SH-SY5Y (cell line): ENCODE measurements around the gene LSM4.

ENCODE experiments used
- GATA2 ChIP-seq: IDR thresholded peaks from 2 replicates; pipeline ENCODE4 v1.6.1; 2011; ENCODE audit warnings: mild to moderate bottlenecking, low read depth, low read length
- GATA3 ChIP-seq: IDR thresholded peaks from 2 replicates; pipeline ENCODE4 v1.6.1; 2011; ENCODE audit warnings: low read depth, mild to moderate bottlenecking, low read length, moderate library complexity

LSM4 gene

DNA sequence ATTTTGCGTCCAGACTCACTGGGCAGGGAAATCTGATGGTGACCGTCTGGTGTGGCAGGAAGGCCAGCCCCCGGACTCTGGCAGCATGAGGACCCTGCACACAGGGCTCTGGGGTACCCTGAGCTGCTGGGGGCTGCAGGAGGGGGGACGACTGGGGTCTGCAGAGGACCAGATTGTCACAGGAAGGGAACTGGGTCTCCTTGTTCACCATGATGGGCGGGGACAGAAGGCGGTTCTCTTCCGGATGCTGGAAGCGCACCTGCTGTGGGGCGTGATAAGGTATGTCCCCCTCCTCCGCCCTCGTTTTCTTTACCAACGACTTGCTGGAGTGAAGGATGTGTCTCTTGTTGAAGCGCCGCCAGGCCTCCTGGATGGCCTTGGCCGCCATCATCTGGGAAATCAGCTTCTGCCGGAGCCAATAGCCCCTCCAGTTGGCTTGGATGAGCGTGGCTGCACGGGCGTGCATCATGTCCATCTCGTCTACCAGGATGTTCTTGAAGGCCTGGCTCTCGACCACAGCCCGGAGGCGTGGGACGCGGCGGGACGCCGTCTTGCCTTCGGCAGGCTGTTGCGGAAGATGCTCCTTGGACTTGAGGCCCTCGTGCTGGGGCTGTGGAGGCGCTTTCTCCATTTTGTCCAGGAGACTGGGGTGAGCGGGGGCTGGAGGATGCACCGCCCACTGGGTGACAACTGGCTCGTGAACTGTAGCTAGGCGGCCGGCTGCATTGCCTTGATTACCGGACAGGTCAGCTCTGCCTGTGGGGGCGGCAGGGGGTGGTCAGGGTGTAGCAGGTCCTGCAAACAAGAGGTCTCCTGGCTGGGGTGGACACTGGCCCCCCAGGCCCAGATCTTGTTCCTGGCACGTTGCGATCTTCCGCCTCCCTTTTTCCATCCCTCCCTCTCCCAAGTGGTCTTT, 55.8 kb downstream of the LSM4 start:
- TF ChIP-seq GATA2 (no peak), GATA3 (no peak)

DNA sequence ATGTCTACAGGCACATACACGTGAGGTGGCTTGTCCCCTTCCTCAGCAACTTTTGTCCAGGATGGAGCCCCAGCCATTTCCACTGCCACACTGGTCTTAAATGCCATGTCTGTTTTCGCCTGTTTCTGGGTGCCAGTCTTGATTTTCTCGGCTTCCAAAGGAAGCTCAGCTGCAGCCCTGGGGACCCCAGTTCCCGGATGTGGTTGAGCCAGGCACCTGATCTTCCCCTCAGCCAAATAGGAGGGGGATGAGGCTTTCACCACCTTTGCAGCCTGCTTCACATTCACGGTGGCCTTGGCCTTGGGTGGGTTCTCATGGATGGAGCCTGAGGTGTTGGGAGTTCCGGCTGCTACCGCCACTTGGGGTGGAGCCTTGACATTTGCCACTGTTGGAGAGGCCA, 57.3 kb downstream of the LSM4 start:
- TF ChIP-seq GATA2 (no peak), GATA3 (no peak)

GRCh38 chr19:18264971-18265540, 57.8 kb downstream of the LSM4 start:
- TF ChIP-seq GATA3 (no peak), GATA2 (no peak)

DNA sequence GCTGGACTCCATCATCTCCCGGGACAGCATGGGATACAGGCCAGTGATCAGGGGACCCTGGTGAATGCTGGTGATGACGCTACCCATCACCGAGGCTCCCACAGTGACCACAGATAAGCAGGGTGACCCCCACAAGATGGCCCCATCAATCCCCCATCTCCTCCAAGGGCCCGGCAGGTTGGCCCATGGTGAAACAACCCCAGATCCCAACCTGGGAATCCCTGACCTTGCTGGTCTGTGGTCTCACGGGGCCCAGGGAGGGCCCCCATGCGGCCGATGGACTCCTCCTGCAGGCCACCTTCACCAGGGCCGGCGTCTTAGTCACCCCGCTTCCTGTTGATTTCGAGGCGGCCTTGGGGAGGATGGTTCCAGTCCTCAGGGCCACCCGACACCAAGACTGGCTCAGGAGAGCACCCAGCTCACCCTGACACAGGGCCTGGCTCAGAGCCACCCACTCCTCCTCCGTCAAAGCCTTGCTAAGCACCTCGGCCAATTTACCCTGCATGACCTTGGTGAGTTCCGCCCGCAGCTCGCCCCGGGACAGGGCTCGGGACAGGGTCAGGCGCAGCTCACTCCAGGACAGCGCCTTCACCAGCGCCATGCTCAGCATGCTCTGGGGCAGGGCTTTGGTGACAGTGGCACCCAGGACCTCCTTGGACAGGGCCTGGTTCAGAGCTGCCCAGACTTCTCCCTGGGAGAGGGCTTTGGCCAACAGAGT, 58.6 kb downstream of the LSM4 start:
- TF ChIP-seq GATA3, result no peak
- no peak for TF ChIP-seq GATA2

- TF ChIP-seq GATA2, result no peak
- TF ChIP-seq GATA3, result no peak
Measured at GRCh38 chr19:18263324-18264136, 59.3 kb downstream of the LSM4 start.

DNA sequence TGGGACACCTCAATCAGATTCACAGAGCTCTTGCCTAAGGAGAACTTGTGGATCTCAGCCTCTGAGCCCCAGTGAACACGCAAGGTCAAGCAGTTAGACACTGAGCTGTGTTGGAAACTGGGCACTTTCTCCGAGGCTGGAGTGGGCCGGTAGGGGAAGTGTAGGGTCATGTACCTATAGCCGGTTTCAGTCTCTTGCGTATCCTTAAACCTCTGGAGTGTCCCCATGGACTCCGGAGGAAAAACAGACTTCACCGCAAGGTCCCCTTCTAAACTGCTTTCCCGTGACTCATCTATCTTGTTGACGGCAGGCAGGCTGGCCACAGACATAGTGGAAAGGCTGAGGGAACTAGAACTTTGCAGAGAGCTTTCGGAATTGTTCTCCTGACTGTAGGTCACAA, 60.0 kb downstream of the LSM4 start:
- TF ChIP-seq GATA3, result no peak
- TF ChIP-seq GATA2, result no peak

DNA sequence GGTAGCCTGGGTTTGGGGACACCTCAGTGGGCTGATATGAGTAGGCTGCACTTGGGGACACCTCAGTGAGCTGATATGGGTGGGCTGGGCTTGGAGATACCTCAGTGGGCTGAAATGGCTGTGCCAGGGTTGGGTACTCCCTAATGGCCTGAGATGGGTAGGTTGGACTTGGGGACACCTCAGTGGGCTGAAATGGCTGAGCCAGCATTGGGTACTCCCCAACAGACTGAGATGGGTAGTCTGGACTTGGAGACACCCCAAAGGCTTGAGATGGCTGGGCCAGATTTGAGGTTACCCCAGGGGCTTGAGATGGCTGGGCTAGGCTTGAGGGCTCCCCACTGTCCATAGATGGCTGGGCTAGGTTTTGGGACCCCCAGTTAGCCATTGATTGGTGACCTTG, 60.7 kb downstream of the LSM4 start:
- no peak for TF ChIP-seq GATA3
- TF ChIP-seq GATA2, result no peak

DNA sequence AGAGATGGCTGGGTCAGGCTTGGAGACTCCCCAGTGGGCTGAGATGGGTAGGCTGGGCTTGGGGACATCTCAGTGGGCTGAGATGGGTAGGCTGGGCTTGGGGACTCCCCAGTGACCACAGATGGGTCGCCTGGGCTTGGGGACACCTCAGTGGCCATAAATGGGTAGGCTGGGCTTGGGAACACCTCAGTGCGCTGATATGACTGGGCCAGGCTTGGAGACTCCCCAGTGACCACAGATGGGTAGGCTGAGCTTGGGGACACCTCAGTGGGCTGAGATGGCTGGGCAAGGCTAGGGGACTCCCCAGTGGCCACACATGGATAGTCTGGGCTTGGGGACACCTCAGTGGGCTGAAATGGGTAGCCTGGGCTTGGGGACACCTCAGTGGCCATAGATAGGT, 61.4 kb downstream of the LSM4 start:
- no peak for TF ChIP-seq GATA3
- no peak for TF ChIP-seq GATA2

DNA sequence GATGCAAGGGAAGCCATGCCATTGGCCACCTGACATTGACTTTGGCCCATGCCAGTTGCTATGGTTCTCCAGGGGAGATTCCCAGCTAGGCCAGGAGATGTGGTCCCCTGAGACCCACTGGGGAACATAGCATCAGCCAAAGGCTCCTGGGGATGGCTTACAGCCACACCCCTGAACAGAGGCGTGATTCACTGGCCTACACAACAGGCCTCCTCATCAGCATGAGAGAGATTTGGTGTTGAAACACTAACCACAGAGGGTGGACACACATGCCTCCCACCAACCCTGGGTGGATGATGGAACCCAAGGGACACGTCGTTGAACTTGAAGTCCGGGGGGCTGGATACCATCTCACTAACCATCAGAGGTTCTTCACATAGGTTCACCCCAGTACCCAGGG, 63.0 kb downstream of the LSM4 start:
- TF ChIP-seq GATA3 (no peak), GATA2 (no peak)

- TF ChIP-seq GATA3, result no peak
- TF ChIP-seq GATA2, result no peak
Measured at GRCh38 chr19:18257503-18258470, 65.1 kb downstream of the LSM4 start.
